HG03175 (cell line): ENCODE results near the gene LY6G6D.

Source experiments
- ATAC-seq: cut with Tn5 transposase; IDR thresholded peaks from one replicate; pipeline ENCODE4 v1.9.1; 2021; ENCODE audit warnings: mild to moderate bottlenecking, moderate library complexity; ENCODE audit not compliant: unreplicated experiment

The LY6G6D gene

DNA sequence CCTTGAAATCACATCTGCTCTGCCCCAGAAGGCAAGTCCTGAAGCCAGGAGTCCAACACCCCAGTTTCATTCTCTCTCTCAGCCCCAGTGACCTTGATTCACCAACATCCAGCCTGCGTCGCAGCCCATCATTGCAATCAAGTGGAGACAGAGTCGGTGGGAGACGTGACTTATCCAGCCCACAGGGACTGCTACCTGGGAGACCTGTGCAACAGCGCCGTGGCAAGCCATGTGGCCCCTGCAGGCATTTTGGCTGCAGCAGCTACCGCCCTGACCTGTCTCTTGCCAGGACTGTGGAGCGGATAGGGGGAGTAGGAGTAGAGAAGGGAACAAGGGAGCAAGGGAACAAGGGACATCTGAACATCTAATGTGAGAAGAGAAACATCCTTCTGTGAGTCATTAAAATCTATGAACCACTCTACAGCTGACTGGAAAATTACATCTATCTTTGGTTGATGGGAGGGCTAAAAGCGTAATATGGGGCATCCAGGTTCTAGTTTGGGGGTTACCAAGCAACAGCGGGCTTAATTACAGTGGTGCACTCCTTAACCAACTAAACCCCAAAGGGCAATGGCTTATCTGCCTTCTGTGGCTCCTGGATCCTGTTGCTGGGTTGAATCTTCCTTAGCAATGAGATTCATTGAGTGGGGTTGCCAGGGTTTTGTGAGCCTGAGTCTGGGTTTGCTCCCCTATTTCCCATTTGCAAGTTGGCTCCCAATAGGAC lies 2.5 kb downstream of the LY6G6D start:
- ATAC-seq: no peak

GRCh38 chr6:31718265-31718664 lies 3.1 kb downstream of the LY6G6D start:
- ATAC-seq: no peak

GRCh38 chr6:31719001-31719400 lies 3.9 kb downstream of the LY6G6D start:
- ATAC-seq: no peak

DNA sequence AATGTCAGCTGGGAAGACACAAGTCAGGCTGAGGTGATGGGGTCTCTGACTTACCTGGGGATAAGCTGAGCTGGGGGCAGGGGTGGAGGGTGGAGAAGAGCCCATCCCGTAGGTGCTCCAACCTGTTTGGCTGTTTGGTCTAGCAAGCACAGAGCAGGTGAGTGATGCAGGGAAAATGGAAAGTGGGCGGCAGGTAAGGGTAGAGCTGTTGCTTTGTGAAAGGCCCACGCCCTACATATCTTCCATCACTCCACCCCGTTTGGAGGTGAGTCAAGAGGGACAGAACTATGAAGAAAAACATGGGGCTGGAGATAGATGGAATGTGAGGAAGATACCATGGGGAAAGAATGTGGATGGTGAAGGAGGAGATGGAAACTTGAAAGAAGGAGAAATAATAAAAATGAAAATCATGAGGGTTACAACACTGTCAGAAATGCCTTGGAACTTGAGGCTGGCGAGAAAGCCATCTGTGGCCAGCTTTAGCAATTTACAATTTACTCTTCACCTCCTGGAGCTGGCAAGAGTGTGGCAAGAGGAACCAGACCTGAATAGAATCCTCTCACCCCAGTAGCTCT lies 5.1 kb downstream of the LY6G6D start:
- no peak for ATAC-seq

- ATAC-seq: no peak
These were observed 6.3 kb downstream of the LY6G6D start, which contains the start of gene LY6G6C for GRCh38 chr6:31721351-31722020. Gene LY6G6C (minus strand): TSS chr6:31721746. CDS start chr6:31721679, 67 bp downstream.

- no peak for ATAC-seq
These were observed 7.0 kb downstream of the LY6G6D start for GRCh38 chr6:31722173-31722572.

DNA sequence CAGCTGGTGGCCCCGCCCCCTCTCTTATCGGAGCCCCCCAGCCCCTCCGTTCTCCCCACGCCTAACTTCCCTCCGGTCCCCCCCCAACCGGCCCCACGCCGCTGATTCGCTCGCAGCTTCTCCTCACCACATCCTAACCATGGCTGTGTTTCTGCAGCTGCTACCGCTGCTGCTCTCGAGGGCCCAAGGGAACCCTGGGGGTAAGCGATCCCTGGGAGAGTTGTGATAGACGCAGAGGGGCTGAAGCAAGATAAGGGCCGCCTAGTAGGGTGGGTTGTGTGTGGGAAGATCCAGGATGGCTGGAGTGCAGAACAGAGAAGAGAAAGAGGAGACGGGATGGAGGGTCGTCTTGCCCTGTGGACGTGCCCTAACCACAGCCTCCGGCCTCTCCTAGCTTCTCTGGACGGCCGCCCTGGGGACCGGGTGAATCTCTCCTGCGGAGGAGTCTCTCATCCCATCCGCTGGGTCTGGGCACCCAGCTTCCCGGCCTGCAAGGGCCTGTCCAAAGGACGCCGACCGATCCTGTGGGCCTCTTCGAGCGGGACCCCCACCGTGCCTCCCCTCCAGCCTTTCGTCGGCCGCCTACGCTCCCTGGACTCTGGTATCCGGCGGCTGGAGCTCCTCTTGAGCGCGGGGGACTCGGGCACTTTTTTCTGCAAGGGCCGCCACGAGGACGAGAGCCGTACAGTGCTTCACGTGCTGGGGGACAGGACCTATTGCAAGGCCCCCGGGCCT lies 8.3 kb downstream of the LY6G6D start, which contains the start of gene MPIG6B:
TSS of gene MPIG6B (plus strand) at position 129 of the 735 bp plus-strand sequence. CDS start at position 140, 11 bp downstream.
- no peak for ATAC-seq

DNA sequence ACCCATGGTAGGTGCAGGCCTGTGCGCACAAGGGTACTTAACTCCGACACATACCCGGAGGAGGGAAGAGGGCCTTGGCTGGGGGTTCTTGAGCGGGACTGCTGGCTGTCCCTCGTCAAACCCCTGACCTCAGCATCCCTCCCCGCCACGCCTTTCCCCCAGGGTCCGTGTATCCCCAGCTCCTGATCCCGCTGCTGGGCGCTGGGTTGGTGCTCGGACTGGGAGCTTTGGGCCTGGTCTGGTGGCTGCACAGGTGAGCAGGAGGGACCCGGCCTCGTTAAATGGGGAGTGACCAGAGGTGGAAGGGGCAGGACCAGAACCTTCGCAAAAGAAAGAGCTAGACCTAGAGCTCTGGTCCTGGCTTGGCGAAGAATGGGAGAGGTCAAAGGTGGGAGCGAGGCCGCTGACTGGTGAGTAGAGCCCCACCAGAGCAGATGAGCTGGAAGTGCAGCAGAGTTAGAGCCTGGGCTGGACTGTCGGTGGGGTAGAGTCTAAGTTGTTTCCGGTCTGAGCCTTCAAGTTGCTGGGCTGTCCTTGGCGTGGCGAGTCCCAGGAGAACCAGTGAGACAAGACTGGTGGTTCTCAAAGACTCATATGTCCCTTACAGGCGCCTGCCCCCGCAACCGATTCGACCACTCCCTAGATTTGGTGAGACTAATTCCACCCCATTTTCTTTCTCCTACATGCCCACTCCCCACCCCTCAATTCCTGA lies 9.0 kb downstream of the LY6G6D start:
- no peak for ATAC-seq

GRCh38 chr6:31725502-31726350 lies 10.6 kb downstream of the LY6G6D start:
- no peak for ATAC-seq

- ATAC-seq: peak; percentile 73
These were observed 12.0 kb downstream of the LY6G6D start for GRCh38 chr6:31727034-31727716.

- ATAC-seq: no peak
These were observed 12.8 kb downstream of the LY6G6D start for GRCh38 chr6:31727717-31728671.

DNA sequence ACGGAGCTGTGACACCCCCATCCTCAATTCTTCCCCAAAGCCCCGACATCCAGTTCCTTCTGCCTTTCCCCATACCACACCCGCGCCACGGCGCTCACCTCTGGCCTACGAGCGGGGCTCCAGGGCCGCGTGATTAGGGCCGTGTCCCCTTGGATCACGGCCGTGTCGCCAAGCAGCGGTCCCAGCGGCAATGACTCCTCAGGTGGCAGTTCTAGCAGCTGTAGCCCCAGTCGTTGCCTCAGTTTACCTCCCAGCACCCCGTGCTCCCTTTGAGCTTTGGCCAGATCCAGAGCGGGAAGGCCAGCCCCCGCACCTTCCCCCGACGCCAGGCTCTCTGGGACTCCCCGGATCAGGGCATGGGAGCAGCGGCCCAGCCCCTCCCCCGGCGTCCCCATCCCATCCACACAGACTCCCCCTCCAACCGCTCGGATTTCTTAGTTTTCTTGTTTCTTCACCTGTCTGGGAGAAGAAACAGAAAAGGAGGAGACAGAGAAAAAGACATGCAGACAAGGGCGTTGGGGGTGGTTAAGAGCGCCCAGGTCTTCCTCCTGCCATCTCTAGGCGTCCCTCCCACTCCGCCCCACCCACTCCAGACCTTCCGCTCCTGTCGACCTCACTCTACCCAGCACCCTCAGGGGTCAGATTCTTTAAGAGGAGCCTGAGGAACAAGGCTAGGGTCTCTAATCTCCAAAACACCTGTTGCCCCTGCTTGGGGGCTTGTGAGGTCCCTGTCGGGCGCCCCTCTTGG lies 13.8 kb downstream of the LY6G6D start, which contains the start of gene DDAH2:
TSS of gene DDAH2 (minus strand) at position 533 of the 748 bp plus-strand sequence. CDS start at position 395, 138 bp downstream.
- no peak for ATAC-seq

DNA sequence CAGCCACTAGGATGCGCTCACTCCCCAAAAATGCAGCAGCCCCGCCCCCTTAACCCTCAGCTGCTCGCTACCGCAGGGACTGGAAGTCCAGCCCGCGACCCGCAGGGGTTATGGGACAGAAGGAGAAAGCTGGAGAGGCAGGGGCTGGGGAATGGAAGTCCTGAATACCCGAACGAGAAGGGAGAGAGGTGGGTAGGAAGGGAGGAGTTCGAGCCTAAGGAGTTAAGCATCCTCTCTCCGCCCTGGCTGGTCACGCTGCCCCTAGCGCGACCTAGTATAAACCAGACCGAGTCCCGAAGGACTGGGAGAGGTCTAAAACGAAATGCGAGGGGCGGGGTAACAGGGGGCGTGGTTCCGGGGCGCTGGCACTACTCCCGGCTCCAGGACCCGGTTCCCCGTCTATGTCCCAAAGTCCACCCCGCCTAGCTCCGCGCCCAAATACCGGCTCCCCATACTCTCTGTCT lies 14.4 kb downstream of the LY6G6D start:
- ATAC-seq: peak; percentile 43

DNA sequence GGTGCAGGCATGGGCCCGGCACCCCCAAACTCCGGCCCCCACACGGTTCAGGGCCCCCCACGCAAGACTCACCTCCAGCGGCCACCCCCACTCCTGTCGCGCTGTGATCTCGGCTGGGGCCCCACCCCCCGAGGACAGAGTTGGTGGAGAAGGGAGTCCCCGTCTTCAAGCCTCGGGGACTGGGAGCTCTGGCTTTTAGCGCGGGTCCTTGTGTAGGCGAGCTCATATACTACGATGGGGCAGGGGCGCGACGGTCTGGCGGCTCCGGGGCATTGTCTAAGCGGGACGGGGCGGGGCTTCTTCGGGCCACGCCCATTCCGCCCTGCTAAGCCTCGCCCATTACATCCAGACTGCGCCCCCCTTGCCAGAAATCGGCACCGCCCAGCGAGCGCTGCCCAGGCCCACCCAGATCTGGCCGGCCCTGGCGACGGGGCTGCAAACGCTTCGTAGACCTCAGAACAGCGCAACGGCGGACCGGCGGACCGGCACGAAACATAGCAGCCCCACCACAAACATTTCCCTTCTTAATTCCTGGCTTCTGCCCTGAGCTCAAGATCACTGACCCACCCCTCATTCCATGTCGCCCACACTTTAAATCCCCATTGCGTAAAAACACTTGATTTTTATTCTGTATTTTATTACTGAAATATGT lies 15.0 kb downstream of the LY6G6D start:
- peak; percentile 28 for ATAC-seq

- ATAC-seq: no peak
These were observed 15.5 kb downstream of the LY6G6D start for GRCh38 chr6:31730631-31731086.

DNA sequence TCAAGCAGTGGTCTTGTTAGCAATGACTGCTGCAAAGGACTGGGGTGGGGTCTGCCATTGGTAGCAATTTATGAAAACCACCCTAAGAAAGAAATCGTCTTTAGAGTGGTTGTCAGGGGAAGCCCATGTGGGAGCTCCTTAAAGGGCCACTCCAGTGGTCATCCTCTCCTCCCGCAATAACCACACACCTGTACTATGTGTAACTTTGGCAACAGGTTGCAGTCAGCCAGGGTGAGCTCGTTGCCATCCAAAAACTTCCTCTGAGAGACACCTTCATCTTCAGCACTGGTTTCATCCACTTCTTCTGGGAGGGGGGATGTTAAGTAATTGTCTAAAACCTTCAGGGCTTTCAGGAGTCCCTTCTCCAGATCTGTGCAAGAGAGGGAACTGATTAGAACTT lies 16.9 kb downstream of the LY6G6D start:
- ATAC-seq: no peak
